SHP77 treated with DMSO at 0.1 percent for 48 hours (cell line): ENCODE measurements around the gene SLC6A4.
"Not testable (repeated sequence)": the region's sequence is repeated elsewhere in the genome, so short reads cannot be mapped to it uniquely, and the experiment has no call there.

Experiments used
- DNase-seq: peaks from one replicate; lab custom pipeline; 2025; lab: John Stamatoyannopoulos, UW

Gene SLC6A4

DNA sequence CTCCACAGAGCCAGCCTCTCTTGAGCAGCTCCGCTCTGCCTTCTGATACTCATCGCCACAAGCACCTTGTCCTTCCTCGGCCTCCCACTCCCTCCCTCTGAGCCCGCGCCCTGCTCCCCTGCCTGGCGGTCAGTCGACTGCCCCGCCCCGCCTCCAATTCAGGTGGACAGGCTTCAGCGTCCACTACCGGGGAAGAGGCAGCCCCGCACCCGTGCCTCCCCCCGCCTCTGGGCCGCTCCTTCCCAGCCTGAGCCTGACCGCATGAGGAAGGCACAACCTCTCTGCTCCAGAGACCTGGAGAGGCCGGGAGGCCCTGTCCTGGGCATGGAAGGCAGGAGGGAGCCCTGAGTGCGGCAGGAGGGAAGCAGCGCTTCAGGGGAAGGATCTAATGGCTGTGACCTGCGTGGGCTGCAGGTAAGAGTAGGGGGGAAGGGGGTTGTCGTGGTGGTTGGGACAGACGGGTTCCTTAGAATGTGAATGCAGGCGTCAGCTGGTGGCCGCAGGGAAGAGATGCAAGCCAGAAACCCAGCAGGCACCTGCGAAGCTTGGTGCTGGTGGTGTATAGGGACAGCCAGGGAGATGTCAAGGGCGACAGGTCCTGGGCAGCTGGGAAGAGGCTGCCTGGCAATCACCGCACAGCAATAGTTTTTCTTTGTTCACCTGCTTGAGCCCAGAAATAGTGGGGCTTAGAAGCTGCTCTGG, 3.0 kb upstream of the SLC6A4 start:
- no peak for DNase-seq

DNA sequence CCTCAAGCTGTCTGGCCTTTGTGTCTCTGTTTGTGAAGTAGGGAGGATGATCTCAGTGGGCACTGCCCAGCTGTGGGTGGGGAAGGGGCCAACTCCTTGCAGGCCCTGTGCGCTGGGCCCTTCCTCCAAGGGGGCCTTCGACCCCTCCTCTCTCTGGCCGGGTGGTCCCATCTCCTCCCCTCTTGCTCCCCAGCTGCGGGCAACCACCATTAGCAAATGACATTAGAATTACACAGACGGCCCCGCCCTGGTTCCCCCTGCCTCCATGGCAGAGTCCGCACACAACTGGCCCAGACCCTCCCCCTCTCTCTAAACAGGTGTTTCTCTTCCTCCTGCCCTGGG, 2.5 kb upstream of the SLC6A4 start:
- no peak for DNase-seq

DNA sequence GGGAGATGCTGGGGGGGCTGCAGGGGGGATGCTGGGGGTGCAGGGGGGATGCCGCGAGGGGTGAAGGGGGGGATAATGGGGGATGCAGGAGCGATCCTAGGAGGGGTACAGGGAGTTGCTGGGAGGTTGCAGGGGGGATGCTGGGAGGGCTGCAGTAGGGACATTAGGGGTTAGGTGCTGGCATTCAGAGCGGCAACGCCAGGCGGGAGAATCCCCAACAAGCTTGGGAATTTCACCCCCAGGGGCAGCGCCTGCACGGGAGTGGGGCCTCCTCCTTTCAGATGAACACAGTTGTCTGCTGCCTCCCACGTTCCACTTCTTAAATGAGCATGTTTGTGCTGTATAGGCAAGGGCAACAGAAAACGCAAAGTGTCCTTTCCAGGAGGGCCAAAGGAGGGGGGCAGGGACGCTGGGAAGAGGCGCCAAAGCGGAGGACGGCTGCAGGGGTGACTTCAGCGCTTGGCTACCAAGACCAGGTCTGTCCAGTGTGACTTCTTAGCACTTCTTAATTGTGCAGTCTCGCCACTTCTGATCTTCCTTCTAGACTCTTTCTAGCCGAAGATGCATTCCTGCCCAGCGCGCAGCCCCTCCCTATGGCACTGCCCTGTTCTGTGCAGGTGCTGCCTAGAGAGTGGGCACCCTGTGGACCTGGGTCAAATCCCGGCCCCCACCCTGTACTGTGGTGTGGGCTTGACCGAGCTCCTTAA, 2.0 kb upstream of the SLC6A4 start:
- DNase-seq, result no peak

DNA sequence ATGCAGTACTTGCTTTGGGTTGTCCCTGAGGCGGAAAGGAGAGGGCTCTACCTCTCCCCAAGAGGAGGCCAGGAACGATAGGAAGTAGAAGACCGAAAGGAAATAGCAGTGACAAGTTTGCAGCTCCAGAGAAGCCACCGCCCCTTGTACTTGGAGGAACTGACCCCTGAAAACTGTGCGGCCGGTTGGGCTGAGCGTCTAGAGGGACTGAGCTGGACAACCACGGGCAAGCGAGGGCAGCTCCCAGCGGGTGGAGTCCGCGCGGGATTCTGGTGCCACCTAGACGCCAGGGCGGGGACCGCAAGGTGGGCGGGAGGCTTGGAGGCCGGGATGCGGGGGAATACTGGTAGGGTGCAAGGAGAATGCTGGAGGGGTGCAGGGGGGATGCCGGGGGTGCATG, 1.3 kb upstream of the SLC6A4 start:
- no peak for DNase-seq

DNA sequence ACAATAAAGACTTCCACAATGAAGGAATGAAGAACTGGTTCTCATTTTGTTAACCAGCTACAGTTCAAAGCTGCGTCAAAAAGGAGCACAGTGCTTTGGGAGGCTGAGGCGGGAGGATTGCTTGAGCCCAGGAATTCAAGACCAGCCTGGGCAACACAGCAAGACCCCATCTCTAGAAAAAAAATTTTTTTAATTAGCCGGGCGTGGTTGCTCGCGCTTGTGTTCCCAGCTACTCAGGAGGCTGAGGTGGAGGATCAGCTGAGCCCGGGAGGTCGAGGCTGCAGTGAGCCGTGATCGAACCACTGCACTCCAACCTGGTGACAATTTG, 764 bp upstream of the SLC6A4 start:
- DNase-seq, result no peak

DNA sequence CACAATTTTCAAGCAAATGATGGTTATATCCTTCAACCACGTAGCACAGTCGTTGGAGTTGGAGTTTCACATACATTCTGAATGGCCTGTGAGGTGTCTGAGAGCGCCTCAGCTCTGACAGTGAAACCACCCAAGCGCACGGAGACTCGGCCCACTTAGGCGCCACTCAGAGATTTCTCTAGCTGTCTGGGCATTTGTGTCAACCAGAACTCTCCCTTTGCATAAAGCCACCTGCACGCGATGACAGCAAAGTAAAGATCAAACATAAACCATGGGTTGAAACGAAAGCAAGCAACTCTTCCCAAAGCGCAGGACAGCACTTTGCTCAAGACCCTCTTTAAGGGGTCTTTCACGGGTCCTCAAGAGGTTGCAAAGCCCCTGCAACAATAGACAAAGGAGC, 533 bp downstream of the SLC6A4 start:
- DNase-seq, result no peak

DNA sequence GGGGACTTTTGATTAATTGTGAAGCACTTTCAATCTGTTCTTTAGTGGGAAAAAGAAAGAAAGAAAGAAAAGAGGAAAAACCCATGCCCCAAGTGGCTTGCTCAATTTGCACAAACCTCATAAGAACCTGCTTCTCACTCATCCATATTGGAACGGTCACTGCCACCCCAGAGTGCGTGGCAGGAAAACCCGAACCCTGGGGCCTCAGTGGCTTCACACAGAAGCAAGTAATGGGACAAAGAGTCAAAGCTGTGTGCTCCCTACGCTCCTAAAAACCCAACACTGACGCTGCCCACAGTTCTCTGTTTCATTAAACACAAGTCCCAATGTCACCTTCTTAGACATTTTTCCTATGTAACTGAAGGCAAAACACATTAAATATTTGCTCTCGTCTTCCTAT, 1.2 kb downstream of the SLC6A4 start:
- DNase-seq, result no peak

DNA sequence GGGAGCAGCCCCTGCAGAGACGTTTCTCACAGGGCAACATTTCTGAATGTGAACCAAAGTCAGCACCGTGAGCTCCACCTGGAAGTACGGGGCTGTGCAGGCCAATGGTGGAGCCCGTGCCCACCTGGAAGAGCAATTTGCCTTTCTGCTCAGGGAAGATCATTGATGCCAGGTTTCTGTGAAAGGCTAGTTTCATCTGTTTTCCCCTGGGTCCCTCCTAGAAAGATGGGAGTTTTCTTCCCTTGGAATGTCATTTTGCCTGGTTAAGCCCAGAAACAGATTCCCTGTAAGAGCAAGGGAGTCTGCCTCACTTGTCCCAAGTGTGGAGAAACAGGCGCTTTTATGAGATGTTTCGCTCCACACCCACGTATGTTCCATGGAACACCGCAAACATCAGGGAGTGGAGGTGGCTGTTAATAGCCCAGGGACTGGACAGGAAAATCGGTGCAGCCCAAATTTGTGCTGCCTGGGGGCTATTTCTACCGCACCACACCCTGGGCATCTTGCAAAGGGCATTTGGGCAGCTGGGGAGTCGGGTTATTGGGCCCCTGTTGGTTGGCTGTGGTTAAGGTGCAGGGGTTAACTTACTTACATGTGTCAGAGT, 2.6 kb downstream of the SLC6A4 start:
- no peak for DNase-seq

DNA sequence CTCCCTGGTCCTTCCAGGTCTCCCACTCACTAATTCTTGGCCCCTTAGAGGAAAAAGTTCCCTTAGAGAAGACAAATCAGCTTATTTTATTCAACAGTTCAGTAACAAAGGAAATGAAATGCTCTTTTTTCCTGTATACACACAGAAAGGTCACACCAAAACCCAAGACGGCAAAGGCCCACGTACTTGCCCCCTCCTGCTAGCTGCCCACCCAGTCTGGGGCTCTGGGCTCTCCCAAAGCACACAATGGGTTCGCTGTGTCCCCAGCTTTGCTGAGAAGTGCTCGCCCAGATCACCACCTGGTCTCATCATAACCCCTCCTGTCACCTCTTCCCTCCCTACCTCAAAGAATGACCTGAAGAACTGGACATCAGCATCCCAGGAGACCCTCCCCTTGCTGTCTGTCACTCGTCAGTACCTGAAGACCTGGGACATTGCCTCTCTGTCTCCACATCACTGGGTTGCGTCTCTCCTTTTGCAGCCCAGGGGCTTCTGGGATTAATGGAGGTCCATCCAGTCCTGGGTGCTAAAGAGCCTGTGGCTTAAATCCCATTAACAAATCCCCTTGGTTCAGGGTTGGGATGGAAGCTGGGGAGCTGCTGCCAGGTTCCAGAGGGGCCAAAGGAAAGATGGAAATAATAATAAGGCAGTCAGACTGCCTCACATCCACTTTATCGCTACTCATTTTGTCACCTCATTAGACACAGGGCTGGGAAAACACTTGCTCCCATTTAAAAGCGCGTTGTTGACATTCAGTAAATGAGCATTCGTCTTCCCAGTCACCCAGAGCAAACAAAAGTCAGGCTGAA, 3.3 kb downstream of the SLC6A4 start:
- no peak for DNase-seq

DNA sequence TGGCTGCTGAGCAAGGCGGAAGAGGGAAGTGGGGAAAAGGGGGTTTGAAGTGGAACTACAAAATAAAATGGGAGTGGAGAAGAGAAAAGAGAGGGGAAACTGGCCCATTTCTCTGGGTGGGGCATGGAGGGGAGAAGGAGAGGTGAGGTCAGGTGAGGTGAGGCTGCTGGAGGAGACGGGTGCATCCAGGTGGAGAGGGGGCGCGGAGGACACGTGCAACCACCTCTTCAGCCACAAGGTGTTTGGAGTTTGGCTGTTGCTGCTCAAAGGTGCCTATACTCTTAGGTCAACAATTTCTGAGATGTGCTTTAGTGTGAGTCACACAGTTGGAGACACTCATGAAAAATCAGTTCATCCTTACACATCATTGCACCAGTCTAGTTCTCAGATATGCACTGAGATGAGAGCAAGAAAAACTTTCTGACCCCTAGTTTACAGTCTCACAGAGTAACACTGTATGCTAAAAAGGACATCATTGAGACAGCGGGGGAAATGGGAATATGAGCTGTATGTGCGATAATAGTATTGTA, 4.8 kb downstream of the SLC6A4 start:
- no peak for DNase-seq

DNA sequence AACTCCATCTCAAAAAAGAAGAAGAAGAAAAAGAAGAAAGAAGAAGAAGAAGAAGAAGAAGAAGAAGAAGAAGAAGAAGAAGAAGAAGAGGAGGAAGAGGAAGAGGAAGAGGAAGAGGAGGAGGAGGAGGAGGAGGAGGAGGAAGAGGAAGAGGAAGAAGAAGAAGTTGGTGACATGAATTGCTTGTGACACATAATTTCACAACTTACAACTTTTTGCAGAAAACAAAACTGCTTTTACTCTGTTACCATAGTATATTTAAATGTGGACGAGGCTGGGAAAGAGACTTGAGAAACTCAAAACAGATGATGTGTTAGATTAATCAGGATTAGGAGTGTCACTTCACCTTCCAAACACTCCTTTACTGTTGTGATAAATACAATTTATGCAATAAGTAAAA, 5.5 kb downstream of the SLC6A4 start:
- DNase-seq, result not testable (repeated sequence)

DNA sequence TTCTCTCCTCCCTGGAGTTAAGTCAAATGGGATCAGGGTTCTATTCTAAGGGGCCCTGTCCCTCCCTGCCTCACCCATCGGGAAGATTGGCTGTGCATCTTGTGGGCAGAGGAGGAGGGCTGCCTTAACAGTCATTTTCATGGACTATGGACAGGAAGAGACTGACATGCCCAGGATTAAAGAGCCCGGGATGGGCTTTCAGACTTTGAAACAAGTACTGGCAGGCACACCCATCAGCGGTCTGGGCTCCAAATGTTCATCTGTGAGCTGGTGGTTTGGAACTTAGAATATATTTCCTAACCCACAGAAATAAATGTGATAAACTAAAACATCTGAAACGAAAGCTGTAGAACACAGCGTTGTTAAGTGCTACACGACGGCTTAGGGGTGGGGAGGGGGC, 6.5 kb downstream of the SLC6A4 start:
- DNase-seq, result no peak

DNA sequence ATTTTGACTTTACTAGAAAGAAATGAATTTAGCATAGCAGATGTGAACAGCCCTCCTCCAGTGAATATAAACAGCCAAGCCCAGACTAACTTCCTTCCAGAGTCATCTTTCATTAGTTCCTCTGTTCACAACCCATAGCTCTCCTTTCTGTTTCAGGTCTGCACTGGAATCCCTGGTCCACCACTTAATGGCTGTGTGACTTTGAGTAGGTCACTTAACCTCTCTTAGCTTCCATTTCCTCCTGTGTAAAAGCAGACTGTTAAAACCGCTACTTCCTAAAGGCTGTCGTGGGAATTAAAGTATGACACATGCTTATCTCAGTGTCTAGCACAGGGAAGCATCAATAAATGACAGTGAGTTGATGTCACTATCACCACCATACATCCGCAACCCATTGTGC, 7.5 kb downstream of the SLC6A4 start:
- DNase-seq, result no peak

DNA sequence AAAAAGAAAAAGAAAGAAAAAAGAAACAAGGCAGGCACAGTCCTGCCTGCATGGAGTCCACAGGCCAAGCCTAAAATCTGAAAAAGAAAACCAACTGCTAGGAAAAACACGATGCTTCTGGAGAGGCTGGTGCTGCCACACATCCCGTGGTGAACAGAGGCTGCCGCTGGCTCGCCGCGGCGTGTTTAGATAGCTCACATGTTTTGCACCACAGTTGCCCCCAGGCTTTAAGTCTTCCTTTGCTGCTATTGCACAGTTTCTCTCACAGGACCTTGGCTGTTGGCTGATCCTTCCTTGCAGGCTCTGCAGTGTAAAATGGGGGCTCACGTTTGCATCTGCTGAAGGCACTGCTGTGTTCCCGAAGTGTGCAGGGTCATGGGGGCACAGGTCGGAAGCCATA, 8.6 kb downstream of the SLC6A4 start:
- DNase-seq, result no peak

DNA sequence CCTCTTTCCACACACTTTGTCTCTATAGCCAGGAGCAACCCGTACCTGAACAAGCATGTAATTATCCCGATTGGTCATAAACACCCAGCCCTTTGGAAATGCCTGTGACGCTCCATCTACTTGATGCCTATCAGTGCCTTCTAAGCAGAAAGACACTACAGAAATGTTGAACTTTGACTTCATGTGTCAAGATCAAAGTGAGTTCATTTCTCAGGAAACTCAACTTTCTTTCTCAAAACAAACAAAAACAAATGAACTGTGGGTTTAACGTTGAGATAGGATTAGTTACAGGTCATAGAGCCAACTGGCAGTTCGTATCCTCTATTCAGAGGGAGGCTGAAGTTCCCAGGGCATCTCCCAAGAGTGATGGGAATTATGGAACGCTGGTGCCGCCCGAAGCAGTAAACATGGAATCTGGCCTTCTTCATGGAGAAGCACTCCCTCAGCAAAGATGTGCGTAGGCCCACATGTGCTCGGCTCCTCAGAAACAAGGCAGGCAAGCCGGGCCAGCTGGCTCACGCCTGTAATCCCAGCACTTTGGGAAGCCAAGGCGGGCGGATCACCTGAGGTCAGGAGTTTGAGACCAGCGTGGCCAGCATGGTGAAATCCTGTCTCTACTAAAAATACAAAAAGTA, 9.5 kb downstream of the SLC6A4 start:
- DNase-seq, result no peak

DNA sequence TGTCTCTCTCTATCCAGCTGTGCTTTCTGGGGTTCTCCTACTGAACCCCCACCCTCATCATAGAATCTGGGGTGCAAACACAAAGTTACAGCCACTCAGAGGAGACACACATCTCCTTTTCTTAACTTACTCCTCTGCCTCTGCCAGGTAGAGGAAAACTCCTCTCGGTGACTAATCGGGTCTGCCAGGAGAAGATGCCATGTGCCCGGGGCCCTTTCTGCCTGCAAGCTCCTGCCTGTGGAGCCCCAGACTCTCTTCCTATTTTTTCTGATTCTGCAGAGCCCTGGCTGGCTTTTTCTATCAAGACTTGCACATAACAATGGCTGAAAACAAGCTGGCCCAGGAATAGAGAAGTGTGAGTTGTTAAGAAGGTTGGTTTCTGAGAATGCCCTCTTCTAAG, 10.4 kb downstream of the SLC6A4 start:
- no peak for DNase-seq

DNA sequence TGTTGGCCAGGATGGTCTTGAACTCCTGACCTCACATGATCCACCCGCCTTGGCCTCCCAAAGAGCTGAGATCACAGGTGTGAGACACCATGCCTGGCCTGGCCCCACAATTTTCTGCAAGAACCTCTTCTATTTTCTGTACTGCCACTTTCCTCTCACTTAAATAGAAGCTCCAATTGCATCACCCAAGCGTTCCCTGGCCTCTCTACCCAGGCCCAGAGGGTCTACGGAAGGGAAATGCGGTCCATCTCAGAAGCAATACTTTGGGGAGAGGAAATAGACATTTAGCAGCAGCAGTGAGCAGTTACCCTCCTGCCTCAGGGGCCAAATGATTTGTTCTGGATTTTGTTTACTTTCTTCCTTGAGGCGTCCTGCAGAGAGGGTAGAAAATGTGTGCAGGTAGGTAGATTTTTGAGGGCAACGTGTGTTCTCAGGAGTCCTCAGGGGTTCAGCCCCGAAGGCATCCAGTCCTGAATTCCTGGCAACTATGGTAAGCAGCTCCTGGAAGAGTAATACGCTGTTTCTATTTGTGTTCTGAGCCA, 11.0 kb downstream of the SLC6A4 start:
- DNase-seq, result no peak

DNA sequence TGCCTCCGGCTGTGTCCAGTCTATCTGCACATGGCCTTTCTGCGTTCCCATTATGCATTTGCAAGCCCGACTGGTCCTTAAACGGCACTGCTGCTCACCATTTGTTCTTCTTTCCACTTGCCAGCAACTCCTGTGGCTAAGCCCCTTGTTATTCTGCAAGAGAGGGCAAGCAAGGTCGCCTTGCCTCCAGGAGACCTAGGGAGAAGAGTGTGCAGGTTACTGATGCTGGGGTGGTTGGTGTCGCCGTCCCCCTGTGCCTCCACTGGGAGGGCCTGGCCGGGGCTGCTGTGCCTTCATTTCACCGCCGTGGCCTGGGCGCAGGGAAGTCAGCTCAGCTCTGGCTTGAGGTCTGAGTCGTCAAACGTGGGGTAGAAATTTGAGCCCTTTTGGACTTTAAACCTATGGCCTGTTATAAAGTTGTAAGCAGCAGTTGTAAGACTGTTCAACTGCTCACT, 12.7 kb downstream of the SLC6A4 start:
- no peak for DNase-seq

DNA sequence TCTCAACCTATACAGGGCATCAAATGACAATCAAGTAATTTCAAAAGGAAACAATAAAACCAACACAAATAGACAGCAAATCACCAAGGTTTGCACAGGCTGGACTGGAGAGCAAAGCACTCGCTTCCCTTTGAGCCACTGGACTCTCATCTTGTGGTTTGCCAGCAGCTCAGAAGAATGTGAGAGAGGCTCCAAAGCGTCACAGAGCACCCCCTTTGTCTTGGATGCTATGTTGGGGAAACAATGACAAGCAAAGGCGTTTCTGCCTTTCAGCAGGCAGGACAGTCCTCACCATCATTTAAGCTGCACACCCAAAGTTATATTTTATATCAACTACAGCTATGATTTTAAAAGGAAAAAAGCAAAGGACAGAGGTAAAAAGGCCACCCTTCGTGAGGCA, 13.2 kb downstream of the SLC6A4 start:
- DNase-seq, result no peak

DNA sequence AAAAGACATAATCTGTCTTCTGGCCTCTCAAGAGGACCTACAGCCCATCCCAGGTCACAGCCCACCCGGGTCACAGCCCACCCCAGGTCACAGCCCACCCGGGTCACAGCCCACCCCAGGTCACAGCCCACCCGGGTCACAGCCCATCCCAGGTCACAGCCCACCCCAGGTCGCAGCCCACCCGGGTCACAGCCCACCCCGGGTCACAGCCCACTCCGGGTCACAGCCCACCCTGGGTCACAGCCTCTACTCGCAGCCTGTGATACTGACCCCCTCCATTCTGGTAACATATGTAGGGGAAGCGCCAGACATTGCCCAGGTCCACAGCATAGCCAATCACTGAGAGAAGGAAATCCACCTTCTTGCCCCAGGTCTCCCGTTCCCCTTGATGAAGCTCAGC, 14.2 kb downstream of the SLC6A4 start:
- no peak for DNase-seq

DNA sequence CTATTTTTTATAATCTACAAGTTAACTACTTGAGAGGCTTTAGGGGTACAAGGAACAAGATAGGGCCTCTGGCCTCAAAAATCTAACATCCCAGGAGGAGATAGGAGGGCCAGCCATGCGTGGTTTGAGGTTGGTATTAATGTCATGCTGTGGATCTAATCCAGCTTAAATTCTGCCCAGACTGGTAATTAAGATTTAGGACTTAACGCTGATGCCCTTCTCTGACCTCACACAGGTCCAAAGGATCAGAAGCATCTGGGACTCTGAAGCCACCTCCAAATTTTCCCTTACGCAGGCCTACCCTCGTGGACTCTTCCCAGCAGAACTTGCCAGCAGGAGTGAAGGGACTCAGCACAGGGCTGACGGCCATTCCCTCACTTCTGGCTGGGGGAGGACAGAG, 15.1 kb downstream of the SLC6A4 start:
- DNase-seq, result no peak

DNA sequence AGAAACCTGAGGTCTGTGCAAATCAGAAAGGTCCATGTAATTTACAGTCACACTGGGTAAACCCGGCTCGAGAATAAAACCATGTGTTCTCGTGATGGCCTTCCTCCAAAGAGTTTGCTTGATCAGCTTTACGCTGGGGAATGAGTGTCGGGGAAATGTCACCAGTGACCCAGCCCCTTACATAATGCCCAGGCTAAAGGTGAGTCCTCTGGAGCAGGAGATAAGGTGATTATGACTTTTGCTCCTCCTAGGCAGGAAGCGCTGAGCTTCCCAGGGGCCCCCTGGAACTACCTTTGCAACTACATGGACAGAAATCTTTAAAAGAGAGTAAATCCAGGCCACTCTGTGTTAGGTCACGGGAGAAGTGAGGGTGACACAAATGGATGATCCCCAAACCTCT, 15.7 kb downstream of the SLC6A4 start:
- DNase-seq, result no peak
